ENCODE results near the gene BLOC1S5.

Gene BLOC1S5

GRCh38 chr6:7970616-7971015, 93.6 kb downstream of the BLOC1S5 start:
- H3K9me3 ChIP-seq, result peaks cover 4% of the 10 kb centered on the region; the same call in 1 of the 2 replicates
- no peaks in the 10 kb centered on the region for H3K36me3 ChIP-seq
- no peaks in the 10 kb centered on the region for H3K4me1 ChIP-seq
- DNase-seq, result no peak
- no peaks in the 10 kb centered on the region for H3K27me3 ChIP-seq
- no peak for TF ChIP-seq CTCF (IDR thresholded peaks at IDR 0.05; ENCODE audit: low read depth, low read length)
- no peak overlapping the region for H3K4me3 ChIP-seq (ENCODE audit: low read depth, low read length)
